ENCODE data around the gene HMCN1.

HMCN1 gene

GRCh38 chr1:185998391-185998790 lies 264.2 kb downstream of the HMCN1 start:
- no peak overlapping the region for H3K4me3 ChIP-seq (ENCODE audit: low read depth, low read length)
- peak; percentile 2 for DNase-seq (ENCODE audit: low read depth)
- TF ChIP-seq, protein P1, sequence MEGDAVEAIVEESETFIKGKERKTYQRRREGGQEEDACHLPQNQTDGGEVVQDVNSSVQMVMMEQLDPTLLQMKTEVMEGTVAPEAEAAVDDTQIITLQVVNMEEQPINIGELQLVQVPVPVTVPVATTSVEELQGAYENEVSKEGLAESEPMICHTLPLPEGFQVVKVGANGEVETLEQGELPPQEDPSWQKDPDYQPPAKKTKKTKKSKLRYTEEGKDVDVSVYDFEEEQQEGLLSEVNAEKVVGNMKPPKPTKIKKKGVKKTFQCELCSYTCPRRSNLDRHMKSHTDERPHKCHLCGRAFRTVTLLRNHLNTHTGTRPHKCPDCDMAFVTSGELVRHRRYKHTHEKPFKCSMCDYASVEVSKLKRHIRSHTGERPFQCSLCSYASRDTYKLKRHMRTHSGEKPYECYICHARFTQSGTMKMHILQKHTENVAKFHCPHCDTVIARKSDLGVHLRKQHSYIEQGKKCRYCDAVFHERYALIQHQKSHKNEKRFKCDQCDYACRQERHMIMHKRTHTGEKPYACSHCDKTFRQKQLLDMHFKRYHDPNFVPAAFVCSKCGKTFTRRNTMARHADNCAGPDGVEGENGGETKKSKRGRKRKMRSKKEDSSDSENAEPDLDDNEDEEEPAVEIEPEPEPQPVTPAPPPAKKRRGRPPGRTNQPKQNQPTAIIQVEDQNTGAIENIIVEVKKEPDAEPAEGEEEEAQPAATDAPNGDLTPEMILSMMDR (IDR thresholded peaks at IDR 0.05; ENCODE audit: control insufficient read depth, extremely low read depth, insufficient read depth): peak; percentile 69

DNA sequence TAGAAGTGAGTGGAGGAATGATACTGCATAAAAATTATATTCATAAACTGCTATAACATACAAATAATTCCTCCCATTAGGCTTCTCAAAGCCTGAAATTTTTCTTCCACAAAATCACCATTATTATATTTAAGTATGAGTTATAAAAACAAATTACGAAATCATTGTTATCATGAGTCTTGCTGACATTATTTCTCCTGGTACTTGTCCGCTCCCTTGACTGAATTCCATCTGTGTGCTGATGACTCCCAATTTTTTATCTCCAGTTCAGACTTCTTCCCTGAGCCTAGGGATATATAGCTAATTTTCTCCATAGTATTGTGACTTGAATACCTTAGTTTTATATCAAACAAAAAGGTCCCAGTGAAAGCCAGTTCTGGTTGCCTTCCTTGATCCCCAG lies 268.2 kb downstream of the HMCN1 start:
- TF ChIP-seq, protein P1 (IDR thresholded peaks at IDR 0.05; ENCODE audit: control insufficient read depth, extremely low read depth, insufficient read depth): no peak
- H3K4me3 ChIP-seq (ENCODE audit: low read depth, low read length): no peak overlapping the region
- no peak for DNase-seq (ENCODE audit: low read depth)

DNA sequence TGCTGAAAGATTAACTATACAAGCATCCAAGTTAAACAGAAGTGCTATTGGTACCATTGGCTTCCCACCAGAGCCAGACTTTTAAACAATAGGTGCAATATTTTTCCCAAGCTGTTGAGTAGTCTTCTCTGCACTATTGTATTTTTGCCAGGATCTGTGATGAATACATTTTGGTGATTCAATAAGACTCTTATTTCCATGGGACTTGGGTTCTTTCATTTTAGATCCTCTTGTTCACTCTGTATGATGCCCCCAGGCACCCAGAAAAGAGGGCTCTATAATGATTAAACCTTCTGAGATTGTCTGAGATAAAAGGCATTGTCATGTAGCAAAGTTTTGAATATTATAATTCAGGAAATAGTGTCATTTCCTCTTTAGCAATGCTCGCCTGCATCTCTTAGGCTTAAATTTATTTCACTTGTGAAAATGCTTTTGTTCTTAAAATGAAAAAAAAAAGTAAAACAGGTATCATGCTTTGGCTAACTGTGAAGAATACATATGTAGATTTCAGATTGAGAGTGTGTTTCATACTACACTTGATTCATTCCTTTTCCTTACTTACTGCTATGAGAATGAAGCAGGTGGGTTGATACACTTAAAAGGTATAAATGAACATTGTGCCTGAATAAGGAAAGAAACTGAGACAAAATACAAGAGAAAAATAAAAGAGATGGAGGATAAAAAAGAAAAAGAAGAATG lies 275.0 kb downstream of the HMCN1 start:
- TF ChIP-seq, protein P1 (IDR thresholded peaks at IDR 0.05; ENCODE audit: control insufficient read depth, extremely low read depth, insufficient read depth): no peak
- no peak overlapping the region for H3K4me3 ChIP-seq (ENCODE audit: low read depth, low read length)
- no peak for DNase-seq (ENCODE audit: low read depth)

- no peak for DNase-seq (ENCODE audit: low read depth)
- TF ChIP-seq, protein P1 (IDR thresholded peaks at IDR 0.05; ENCODE audit: control insufficient read depth, extremely low read depth, insufficient read depth): no peak
- no peak overlapping the region for H3K4me3 ChIP-seq (ENCODE audit: low read depth, low read length)
Observed at GRCh38 chr1:186014370-186015037, 280.3 kb downstream of the HMCN1 start.

DNA sequence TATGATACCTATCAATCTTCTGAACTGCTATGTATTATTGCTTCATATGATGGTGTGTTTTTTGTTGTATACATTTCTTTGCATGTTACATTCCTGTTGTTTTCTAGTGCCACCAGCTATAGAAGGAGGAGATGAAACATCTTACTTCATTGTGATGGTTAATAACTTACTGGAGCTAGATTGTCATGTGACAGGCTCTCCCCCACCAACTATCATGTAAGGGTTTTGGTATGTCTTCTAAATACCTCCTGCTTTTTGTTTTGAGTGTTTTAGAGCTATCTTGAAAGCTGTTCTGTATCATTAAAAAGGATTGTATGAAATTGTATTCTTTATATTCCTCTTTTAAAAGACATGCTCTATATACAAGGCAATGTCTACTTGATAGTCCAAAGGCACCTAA lies 282.7 kb downstream of the HMCN1 start:
- no peak for DNase-seq (ENCODE audit: low read depth)
- H3K4me3 ChIP-seq (ENCODE audit: low read depth, low read length): no peak overlapping the region
- TF ChIP-seq, protein P1 (IDR thresholded peaks at IDR 0.05; ENCODE audit: control insufficient read depth, extremely low read depth, insufficient read depth): no peak

DNA sequence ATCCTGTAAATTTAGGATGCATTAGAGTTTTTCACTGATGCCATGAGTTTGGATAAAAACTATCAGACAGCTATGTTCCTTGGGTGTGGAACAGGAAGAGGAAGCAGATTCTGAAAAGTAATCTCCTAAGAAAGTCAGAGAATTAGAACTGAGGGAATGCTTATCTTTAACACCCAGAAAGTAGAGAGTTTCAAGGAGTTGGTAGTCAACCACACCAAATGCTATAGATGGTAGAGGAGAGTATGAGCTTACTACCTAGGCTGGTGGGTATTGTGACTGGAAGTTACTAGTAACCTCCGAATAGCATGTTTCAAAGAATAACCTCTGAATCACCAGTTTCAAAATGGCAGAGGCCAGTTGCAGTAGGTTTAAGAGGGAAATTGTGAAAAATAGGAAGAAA lies 288.0 kb downstream of the HMCN1 start:
- TF ChIP-seq, protein P1 (IDR thresholded peaks at IDR 0.05; ENCODE audit: control insufficient read depth, extremely low read depth, insufficient read depth): no peak

More for the DNA sequence above, 288.0 kb downstream of the HMCN1 start:
- no peak overlapping the region for H3K4me3 ChIP-seq (ENCODE audit: low read depth, low read length)
- no peak for DNase-seq (ENCODE audit: low read depth)

Measured in LNCaP clone FGC (cell line).